ENCODE measurements around the gene PDE7B. TPM values are rescaled to one million over a fixed set of nuclear protein-coding genes. Genes with fewer than 3 reads are reported as not detected.

PDE7B gene
- total and polyA plus RNA-seq, 2 donors from 2014 or later: 4.6 to 15.4 TPM

DNA sequence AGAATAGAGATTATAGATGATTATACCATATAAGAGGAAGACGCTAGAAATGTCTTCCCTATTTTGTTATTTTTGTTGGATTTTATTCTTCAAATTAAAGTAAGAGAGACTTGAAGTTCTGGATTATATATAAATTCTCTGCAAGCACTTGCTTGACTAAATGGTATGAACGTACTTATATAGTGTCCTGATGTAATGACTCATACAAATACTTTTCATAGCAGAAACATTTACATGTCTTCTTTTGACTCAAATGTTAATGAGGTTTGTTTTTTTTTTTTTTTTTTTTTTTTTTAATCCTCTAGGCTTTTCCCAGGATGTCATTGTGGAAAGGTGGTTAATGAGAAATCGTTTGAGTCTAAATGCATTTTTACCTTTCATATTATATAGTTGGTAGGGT lies 55.0 kb downstream of the PDE7B start:
- peaks cover 0 to 7% (median 2%) of the 10 kb centered on the region in 3 donors for H3K4me1 ChIP-seq (ENCODE audit: control insufficient read depth in 2 of 3, insufficient read depth in 2 of 3, low read depth in 1 of 3, low read length in 3 of 3)
- intact Hi-C loops (cut with DNase I): no loop called here
- H3K27me3 ChIP-seq (ENCODE audit: control insufficient read depth, insufficient read depth, low read length): no peaks in the 10 kb centered on the region
- H3K4me3 ChIP-seq (ENCODE audit: low read length in 3 of 3): no peak overlapping the region
- H3K36me3 ChIP-seq (ENCODE audit: control insufficient read depth in 2 of 3, insufficient read depth in 3 of 3, low read length in 3 of 3): no peaks in the 10 kb centered on the region
- DNase-seq (no peak), FAIRE-seq (peak; percentile 73)
- TF ChIP-seq, protein P1, sequence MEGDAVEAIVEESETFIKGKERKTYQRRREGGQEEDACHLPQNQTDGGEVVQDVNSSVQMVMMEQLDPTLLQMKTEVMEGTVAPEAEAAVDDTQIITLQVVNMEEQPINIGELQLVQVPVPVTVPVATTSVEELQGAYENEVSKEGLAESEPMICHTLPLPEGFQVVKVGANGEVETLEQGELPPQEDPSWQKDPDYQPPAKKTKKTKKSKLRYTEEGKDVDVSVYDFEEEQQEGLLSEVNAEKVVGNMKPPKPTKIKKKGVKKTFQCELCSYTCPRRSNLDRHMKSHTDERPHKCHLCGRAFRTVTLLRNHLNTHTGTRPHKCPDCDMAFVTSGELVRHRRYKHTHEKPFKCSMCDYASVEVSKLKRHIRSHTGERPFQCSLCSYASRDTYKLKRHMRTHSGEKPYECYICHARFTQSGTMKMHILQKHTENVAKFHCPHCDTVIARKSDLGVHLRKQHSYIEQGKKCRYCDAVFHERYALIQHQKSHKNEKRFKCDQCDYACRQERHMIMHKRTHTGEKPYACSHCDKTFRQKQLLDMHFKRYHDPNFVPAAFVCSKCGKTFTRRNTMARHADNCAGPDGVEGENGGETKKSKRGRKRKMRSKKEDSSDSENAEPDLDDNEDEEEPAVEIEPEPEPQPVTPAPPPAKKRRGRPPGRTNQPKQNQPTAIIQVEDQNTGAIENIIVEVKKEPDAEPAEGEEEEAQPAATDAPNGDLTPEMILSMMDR (IDR thresholded peaks at IDR 0.05; ENCODE audit: borderline replicate concordance, extremely low read depth, insufficient read depth): no peak
- no peaks in the 10 kb centered on the region for H3K9me3 ChIP-seq (ENCODE audit: control insufficient read depth in 2 of 3, insufficient read depth in 1 of 3, low read length in 3 of 3)
- H3K27ac ChIP-seq (ENCODE audit: low read depth in 2 of 2, low read length in 2 of 2): no peak overlapping the region
- no peak overlapping the region for H3K9ac ChIP-seq (ENCODE audit: low read length in 3 of 3)

DNA sequence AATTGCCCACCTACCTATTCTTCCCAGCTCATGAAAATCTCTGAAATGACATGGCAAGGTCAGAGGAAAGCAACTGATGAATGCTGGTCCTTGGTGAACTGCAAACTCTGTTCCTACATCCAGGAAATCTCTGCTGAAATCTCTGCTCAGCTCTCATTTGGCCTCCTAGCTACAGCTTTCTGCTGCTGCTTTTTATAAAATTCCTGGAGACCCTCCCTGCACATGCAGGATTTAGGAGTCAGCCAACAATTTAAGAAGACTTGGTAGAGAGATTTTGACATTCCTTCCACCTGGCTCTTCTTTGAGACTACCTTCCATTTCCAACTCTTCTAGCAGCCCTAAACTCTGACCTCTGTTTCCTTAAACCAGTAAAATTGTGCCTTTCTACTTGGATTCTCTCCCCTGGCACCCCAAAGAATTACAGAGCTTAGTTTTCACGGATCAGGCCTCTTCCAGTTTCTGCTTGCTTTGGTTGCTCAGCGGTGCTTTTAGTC lies 55.5 kb downstream of the PDE7B start:
- H3K27me3 ChIP-seq (ENCODE audit: control insufficient read depth, insufficient read depth, low read length): no peaks in the 10 kb centered on the region
- H3K4me3 ChIP-seq (ENCODE audit: low read length in 3 of 3): no peak overlapping the region
- H3K9me3 ChIP-seq (ENCODE audit: control insufficient read depth in 2 of 3, insufficient read depth in 1 of 3, low read length in 3 of 3): no peaks in the 10 kb centered on the region
- H3K27ac ChIP-seq (ENCODE audit: low read depth in 2 of 2, low read length in 2 of 2): no peak overlapping the region
- no peaks in the 10 kb centered on the region for H3K36me3 ChIP-seq (ENCODE audit: control insufficient read depth in 2 of 3, insufficient read depth in 3 of 3, low read length in 3 of 3)
- intact Hi-C loops (cut with DNase I): no loop called here
- peaks cover 0 to 7% (median 2%) of the 10 kb centered on the region in 3 donors for H3K4me1 ChIP-seq (ENCODE audit: control insufficient read depth in 2 of 3, insufficient read depth in 2 of 3, low read depth in 1 of 3, low read length in 3 of 3)
- FAIRE-seq (no peak), DNase-seq (no peak)
- TF ChIP-seq, protein P1 (IDR thresholded peaks at IDR 0.05; ENCODE audit: borderline replicate concordance, extremely low read depth, insufficient read depth): no peak
- no peak overlapping the region for H3K9ac ChIP-seq (ENCODE audit: low read length in 3 of 3)

DNA sequence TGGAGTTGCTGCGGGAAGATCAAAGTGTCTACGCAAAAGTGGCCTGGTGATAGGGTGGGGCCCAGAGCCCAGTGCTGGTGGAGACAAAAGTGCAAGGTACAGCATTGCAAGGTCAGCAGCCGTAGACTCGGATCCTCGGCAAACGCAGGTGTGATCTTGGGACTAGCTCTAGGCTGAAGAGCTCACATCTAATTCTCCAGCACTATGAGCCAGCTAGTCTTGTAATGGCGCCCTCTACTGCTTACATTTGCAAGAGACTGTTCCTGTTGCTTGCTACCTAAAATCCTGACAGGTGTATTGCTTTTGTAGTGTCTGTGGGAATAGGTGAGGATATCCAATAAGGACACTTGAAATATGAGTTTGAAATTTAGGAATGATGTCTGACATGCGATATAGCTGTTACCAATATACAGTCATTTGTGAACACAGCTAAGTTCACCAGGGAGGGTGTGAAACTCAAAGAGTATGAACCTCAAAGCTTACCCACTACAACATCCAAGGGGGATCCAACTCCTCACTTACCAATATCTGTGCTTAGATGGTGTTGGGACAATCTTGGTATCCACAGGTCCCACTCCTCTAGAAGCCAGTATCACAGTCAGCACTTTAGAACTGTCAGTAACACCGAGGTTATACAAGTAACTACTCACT lies 58.4 kb downstream of the PDE7B start:
- no peaks in the 10 kb centered on the region for H3K27me3 ChIP-seq (ENCODE audit: control insufficient read depth, insufficient read depth, low read length)
- DNase-seq: peak; percentile 28 to 52 (median 39)
- TF ChIP-seq, protein P1 (IDR thresholded peaks at IDR 0.05; ENCODE audit: borderline replicate concordance, extremely low read depth, insufficient read depth): peak; percentile 67
- FAIRE-seq: no peak
- H3K27ac ChIP-seq (ENCODE audit: low read depth in 2 of 2, low read length in 2 of 2): no peak overlapping the region
- H3K4me1 ChIP-seq (ENCODE audit: control insufficient read depth in 2 of 3, insufficient read depth in 2 of 3, low read depth in 1 of 3, low read length in 3 of 3): peaks cover 0 to 2% (median 0%) of the 10 kb centered on the region in 3 donors
- intact Hi-C loops (cut with DNase I): no loop called here
- no peak overlapping the region for H3K4me3 ChIP-seq (ENCODE audit: low read length in 3 of 3)
- H3K9me3 ChIP-seq (ENCODE audit: control insufficient read depth in 2 of 3, insufficient read depth in 1 of 3, low read length in 3 of 3): no peaks in the 10 kb centered on the region
- H3K36me3 ChIP-seq (ENCODE audit: control insufficient read depth in 2 of 3, insufficient read depth in 3 of 3, low read length in 3 of 3): no peaks in the 10 kb centered on the region
- no peak overlapping the region for H3K9ac ChIP-seq (ENCODE audit: low read length in 3 of 3)

Measured in kidney (tissue), 14 donors.